GM12878 (cell line): ENCODE measurements around the gene ZSWIM3. TPM values are rescaled to one million over a fixed set of nuclear protein-coding genes. Genes with fewer than 3 reads are reported as not detected.

ENCODE experiments used
- ATAC-seq: fragments of 200-7000 bp; cut with Tn5 transposase; 3 replicates; pipeline ENCODE4 v1.9.1; 2020; ENCODE audit warnings: mild to moderate bottlenecking, moderate library complexity
- BruUV-seq: library from RNA; stranded (reverse); fragments of 400-500 nt; replicated peaks from 2 replicates; lab custom pipeline; 2021; lab: Mats Ljungman, UMichigan
- CTCF ChIA-PET: fragments of 300-600 bp; sonication (Branson Sonifier 250); formaldehyde crosslinking; extraction: SDS; loops from one replicate; lab custom pipeline; 2021; ENCODE audit warnings: inconsistent platforms; lab: Yijun Ruan, JAX
- POLR2A ChIA-PET: fragments of 350-600 bp; formaldehyde crosslinking; extraction: SDS; loops from one replicate; lab custom pipeline; 2021; ENCODE audit warnings: inconsistent platforms; lab: Charles Lee
- RAD21 ChIA-PET: fragments of 300-600 bp; sonication (Branson Sonifier 250); formaldehyde crosslinking; loops from one replicate; lab custom pipeline; 2023; ENCODE audit warnings: antibody characterized with exemption; ENCODE audit not compliant: unreplicated experiment; lab: Charles Lee
- SMC1A ChIA-PET: fragments of 300-600 bp; sonication (Branson Sonifier 250); formaldehyde crosslinking; loops from one replicate; lab custom pipeline; 2023; ENCODE audit not compliant: unreplicated experiment, uncharacterized antibody; lab: Charles Lee
- DNase-seq: peaks from one replicate; pipeline ENCODE4 v3.0.0-alpha.2; 2011; ENCODE audit warnings: low read depth, low spot score
- FAIRE-seq: peaks from 3 replicates; lab custom pipeline; 2011; peaks lifted over from hg19 to GRCh38; lab: Jason Lieb, UNC
- H2AFZ ChIP-seq: 2 replicates; pipeline ENCODE4 v1.6.0; 2011; ENCODE audit warnings: low read depth, low read length, control low read depth; ENCODE audit not compliant: control insufficient read depth
- H3K27ac ChIP-seq: 2 replicates; pipeline ENCODE4 v1.5.1; 2011; ENCODE audit warnings: control low read depth; ENCODE audit not compliant: control insufficient read depth, insufficient read depth
- H3K27me3 ChIP-seq, 2 experiments: replicated peaks in 1 of 2; 2 replicates each; pipeline versions ENCODE4 v1.6.0 to v1.6.1; 2011; ENCODE audit warnings: low read length in 1 of 2; ENCODE audit not compliant: control insufficient read depth in 2 of 2, insufficient read depth in 2 of 2
- H3K36me3 ChIP-seq, 2 experiments: 2 replicates each; pipeline ENCODE4 v1.5.1; 2011; ENCODE audit warnings: low read length in 1 of 2; ENCODE audit not compliant: control insufficient read depth in 2 of 2, insufficient read depth in 2 of 2
- H3K4me1 ChIP-seq: 2 replicates; pipeline ENCODE4 v1.6.1; 2011; ENCODE audit warnings: mild to moderate bottlenecking, low read length, moderate library complexity, mixed read lengths; ENCODE audit not compliant: control insufficient read depth, insufficient read depth
- H3K4me2 ChIP-seq: 2 replicates; pipeline ENCODE4 v1.6.0; 2011; ENCODE audit warnings: control low read depth; ENCODE audit not compliant: control insufficient read depth, insufficient read depth
- H3K4me3 ChIP-seq: fragments of 200-600 bp; sonication (generic); 2 replicates; pipeline ENCODE4 v1.5.1; 2016
- H3K79me2 ChIP-seq: 2 replicates; pipeline ENCODE4 v1.6.0; 2011; ENCODE audit warnings: low read length; ENCODE audit not compliant: control insufficient read depth, insufficient read depth
- H3K9ac ChIP-seq: 2 replicates; pipeline ENCODE4 v1.8.0; 2011; ENCODE audit warnings: low read length, control low read depth, mixed read lengths; ENCODE audit not compliant: control insufficient read depth, insufficient read depth
- H3K9me3 ChIP-seq: replicated peaks from 3 replicates; pipeline ENCODE4 v1.5.1; 2011; ENCODE audit warnings: mild to moderate bottlenecking, low read length; ENCODE audit not compliant: control insufficient read depth, insufficient read depth
- H4K20me1 ChIP-seq: 2 replicates; pipeline ENCODE4 v1.6.0; 2011; ENCODE audit not compliant: control insufficient read depth, insufficient read depth
- CREB1 ChIP-seq: IDR thresholded peaks from 2 replicates; pipeline ENCODE4 v1.6.1; 2012; ENCODE audit warnings: low read depth, mild to moderate bottlenecking, inconsistent platforms
- GATAD2B ChIP-seq: fragments of 450-650 bp; conservative IDR thresholded peaks from 2 replicates; pipeline ENCODE4 v1.6.1; 2017; ENCODE audit warnings: low read depth, mild to moderate bottlenecking, moderate library complexity
- JUNB ChIP-seq: IDR thresholded peaks from 2 replicates; pipeline ENCODE4 v1.6.1; 2016; ENCODE audit warnings: antibody characterized with exemption, mild to moderate bottlenecking
- KDM1A ChIP-seq: fragments of 200-600 bp; sonication (generic); IDR thresholded peaks from 2 replicates; pipeline ENCODE4 v1.6.1; 2016; ENCODE audit warnings: borderline replicate concordance
- NBN ChIP-seq: fragments of 450-650 bp; IDR thresholded peaks from 2 replicates; pipeline ENCODE4 v1.6.1; 2016
- NFXL1 ChIP-seq: fragments of 450-650 bp; IDR thresholded peaks from 2 replicates; pipeline ENCODE4 v1.6.1; 2017; ENCODE audit warnings: antibody characterized with exemption, mild to moderate bottlenecking, borderline replicate concordance
- NFYB ChIP-seq: IDR thresholded peaks from 2 replicates; pipeline ENCODE4 v1.6.1; 2011; ENCODE audit warnings: low read depth, mild to moderate bottlenecking, low read length, improper control_type of control experiment, moderate library complexity; ENCODE audit not compliant: insufficient read depth
- POLR2A ChIP-seq: IDR thresholded peaks from 2 replicates; pipeline ENCODE4 v1.6.1; 2011; ENCODE audit warnings: low read depth, mild to moderate bottlenecking, low read length
- POLR2AphosphoS5 ChIP-seq: IDR thresholded peaks from 2 replicates; pipeline ENCODE4 v1.6.1; 2011; ENCODE audit warnings: mild to moderate bottlenecking, low read length, inconsistent platforms
- RCOR1 ChIP-seq: conservative IDR thresholded peaks from 2 replicates; pipeline ENCODE4 v1.6.1; 2012; ENCODE audit warnings: low read depth, low read length, improper control_type of control experiment
- SIN3A ChIP-seq: IDR thresholded peaks from 2 replicates; pipeline ENCODE4 v1.6.1; 2012; ENCODE audit warnings: low read depth, low read length, improper control_type of control experiment
- YBX1 ChIP-seq: fragments of 450-650 bp; IDR thresholded peaks from 2 replicates; pipeline ENCODE4 v1.6.1; 2016; ENCODE audit warnings: antibody characterized with exemption
- ZSCAN29 ChIP-seq: fragments of 450-650 bp; IDR thresholded peaks from 2 replicates; pipeline ENCODE4 v1.6.1; 2017; ENCODE audit warnings: mild to moderate bottlenecking, moderate library complexity
- WGBS: methylation state at CpG from one replicate; pipeline ENCODE4 v1.1.6; 2016; ENCODE audit warnings: low lambda C conversion rate; ENCODE audit not compliant: insufficient replicate concordance, insufficient coverage; ENCODE audit errors: missing lambda C conversion rate; 5-methylcytosine and 5-hydroxymethylcytosine counted together
- in situ Hi-C: fragments of 300-500 bp; cut with MboI; formaldehyde crosslinking; loops from 9 replicates; pipeline ENCODE4 v1.14.3; 2018; ENCODE audit warnings: mixed read lengths
- intact Hi-C: fragments of 100-400 bp; cut with micrococcal nuclease; formaldehyde crosslinking; loops from one replicate; pipeline ENCODE4 v1.14.2; 2022; ENCODE audit not compliant: unreplicated experiment
- polyA plus RNA-seq, 11 experiments: library from polyadenylated mRNA; depleted of rRNA in 4 of 11; unstranded in 6 of 11; stranded (reverse) in 5 of 11; fragments of >200 nt; fragmentation: Nextera tagmentation in 4 of 11; fragmentation: Illumina TruSeq in 1 of 11; extraction: Ambion mirVana in 4 of 11; extraction: Trizol in 1 of 11; gene quantifications; 1 replicate in 1 of 11; 2 replicates in 10 of 11; pipeline versions ENCODE4 v1.2.1 to v1.2.3, GENCODE V29; 2011 to 2016; ENCODE audit warnings: inconsistent platforms in 2 of 11, missing spikeins in 2 of 11, low read depth in 1 of 11
- total RNA-seq, 4 experiments: library from RNA; depleted of rRNA in 3 of 4; stranded (reverse); fragments of >200 nt in 3 of 4; fragmentation: Illumina TruSeq in 1 of 4; extraction: Trizol in 1 of 4; gene quantifications; 2 replicates each; pipeline versions ENCODE4 v1.2.1 to v1.2.3, GENCODE V29; 2013 to 2021
- TF ChIP-seq, protein P1 (sequence below): fragments of 450-650 bp; IDR thresholded peaks from 2 replicates; pipeline ENCODE4 v1.6.1; 2018; ENCODE audit warnings: mild to moderate bottlenecking, low read depth, moderate library complexity; ENCODE audit not compliant: partially characterized antibody
- TF ChIP-seq, protein P2 (sequence below): fragments of 450-650 bp; formaldehyde crosslinking; IDR thresholded peaks from 2 replicates; pipeline ENCODE4 v1.5.0; 2022; ENCODE audit warnings: mild to moderate bottlenecking, missing genetic modification characterization

ZSWIM3 gene
- total and polyA plus RNA-seq, 10 of the 15 experiments (the other 5 are each of a cell fraction or from before 2014, with no cell fraction given) = 1.6 to 5.1 (median 4.2) TPM

DNA sequence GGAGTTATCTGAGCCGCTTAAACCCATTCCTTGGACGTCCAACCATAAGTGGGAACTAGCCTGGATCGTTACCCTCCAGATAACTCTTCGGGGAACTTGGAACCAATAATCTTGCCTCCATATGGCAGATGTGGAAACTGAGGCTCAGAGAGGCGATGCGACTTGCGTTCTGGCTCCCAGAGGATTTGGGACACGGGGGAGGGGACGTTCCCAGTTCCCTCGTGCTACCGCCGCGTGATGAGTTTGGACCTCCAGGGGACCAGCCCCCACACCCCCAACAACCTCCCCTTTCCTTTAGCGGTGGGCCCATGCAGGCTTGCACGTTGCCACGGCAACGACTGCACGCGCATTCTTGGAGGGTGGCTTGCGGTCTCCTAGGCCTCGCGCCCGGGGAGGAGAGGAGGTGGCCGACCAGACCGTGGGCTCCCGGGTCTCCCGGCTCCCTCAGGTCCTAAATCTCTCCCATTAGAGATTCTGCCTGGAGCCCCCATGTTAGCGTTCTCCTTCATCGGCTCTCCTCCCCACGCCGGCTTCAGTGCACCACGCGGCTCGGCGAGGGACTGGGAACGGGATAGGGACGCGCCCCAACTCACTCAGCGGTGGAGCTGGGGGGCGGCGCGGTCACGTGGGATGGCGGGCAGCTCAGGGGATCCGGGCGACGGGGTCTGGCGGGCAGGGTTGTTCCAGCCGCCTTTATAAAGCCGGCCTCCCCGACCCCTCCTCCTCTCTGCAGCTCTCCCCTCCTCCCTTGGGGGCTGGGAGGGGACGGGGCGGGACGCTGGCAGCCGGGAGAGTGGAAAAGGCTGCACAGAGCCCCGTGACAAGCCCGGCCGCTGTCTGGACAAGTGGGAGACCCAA lies 54.3 kb downstream of the ZSWIM3 start, which contains the start of gene PLTP:
Gene PLTP (minus strand): TSS at position 670 of the 858 bp plus-strand sequence. CDS start 703 bp downstream, outside the sequence.
- Histone ChIP-seq H3K4me1 (peaks cover 15% of the 10 kb centered on the region), H2AFZ (peak within 1 kb of the TSS; percentile 90), H3K79me2 (no peaks in the 10 kb centered on the region), H4K20me1 (no peaks in the 10 kb centered on the region), H3K27ac (peak within 1 kb of the TSS; percentile 61; the same call in 1 of the 2 replicates), H3K9me3 (no peaks in the 10 kb centered on the region), H3K4me3 (peak within 1 kb of the TSS; percentile 77), H3K36me3 (no peaks in the 10 kb centered on the region), H3K27me3 (no peaks in the 10 kb centered on the region), H3K9ac (peak within 1 kb of the TSS; percentile 64), H3K4me2 (peak within 1 kb of the TSS; percentile 99)
- FAIRE-seq (no peak), DNase-seq (no peak), ATAC-seq (peak; percentile 32)
- in situ Hi-C loops = no loop called here
- TSS peak; percentile 95 for BruUV-seq
- ChIA-PET RAD21 (interaction anchor here (0.6 to 2.0 kb wide), 3 partner anchors 21 to 1439 kb away, joined by 3 to 13 read pairs (median 3); partner anchors contain the start of genes CTSA and NEURL2), CTCF (interaction anchor here (1.1 to 3.1 kb wide), 3 partner anchors 21 to 58 kb away, joined by 5 to 19 read pairs (median 8); partner anchors contain the start of genes CTSA, NEURL2 and PCIF1), SMC1A (interaction anchor here (1.1 to 3.5 kb wide), 2 partner anchors 20 to 49 kb away, joined by 3 to 12 read pairs; partner anchors contain the start of genes CTSA and NEURL2), POLR2A (interaction anchor here (0.6 to 3.9 kb wide), 6 partner anchors 10 to 1528 kb away, joined by 3 to 32 read pairs (median 5); partner anchors contain the start of gene PCIF1)
- WGBS = under 1% methylated on average over 58 of the region's 58 CpGs
- intact Hi-C loops = no loop called here
- TF ChIP-seq KDM1A = no peak
- no peak for TF ChIP-seq CREB1
- no peak for TF ChIP-seq GATAD2B
- TF ChIP-seq NBN = no peak; the same call in 1 of the 2 replicates
- no peak for TF ChIP-seq POLR2AphosphoS5
- TF ChIP-seq RCOR1 = no peak
- TF ChIP-seq YBX1 = no peak
- peak; percentile 53; the same call in 1 of the 2 replicates for TF ChIP-seq SIN3A
- TF ChIP-seq ZSCAN29 = no peak
- TF ChIP-seq NFYB = no peak
- TF ChIP-seq NFXL1 = no peak
- TF ChIP-seq JUNB = no peak
- TF ChIP-seq, protein P1, sequence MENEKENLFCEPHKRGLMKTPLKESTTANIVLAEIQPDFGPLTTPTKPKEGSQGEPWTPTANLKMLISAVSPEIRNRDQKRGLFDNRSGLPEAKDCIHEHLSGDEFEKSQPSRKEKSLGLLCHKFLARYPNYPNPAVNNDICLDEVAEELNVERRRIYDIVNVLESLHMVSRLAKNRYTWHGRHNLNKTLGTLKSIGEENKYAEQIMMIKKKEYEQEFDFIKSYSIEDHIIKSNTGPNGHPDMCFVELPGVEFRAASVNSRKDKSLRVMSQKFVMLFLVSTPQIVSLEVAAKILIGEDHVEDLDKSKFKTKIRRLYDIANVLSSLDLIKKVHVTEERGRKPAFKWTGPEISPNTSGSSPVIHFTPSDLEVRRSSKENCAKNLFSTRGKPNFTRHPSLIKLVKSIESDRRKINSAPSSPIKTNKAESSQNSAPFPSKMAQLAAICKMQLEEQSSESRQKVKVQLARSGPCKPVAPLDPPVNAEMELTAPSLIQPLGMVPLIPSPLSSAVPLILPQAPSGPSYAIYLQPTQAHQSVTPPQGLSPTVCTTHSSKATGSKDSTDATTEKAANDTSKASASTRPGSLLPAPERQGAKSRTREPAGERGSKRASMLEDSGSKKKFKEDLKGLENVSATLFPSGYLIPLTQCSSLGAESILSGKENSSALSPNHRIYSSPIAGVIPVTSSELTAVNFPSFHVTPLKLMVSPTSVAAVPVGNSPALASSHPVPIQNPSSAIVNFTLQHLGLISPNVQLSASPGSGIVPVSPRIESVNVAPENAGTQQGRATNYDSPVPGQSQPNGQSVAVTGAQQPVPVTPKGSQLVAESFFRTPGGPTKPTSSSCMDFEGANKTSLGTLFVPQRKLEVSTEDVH = no peak
- TF ChIP-seq, protein P2, sequence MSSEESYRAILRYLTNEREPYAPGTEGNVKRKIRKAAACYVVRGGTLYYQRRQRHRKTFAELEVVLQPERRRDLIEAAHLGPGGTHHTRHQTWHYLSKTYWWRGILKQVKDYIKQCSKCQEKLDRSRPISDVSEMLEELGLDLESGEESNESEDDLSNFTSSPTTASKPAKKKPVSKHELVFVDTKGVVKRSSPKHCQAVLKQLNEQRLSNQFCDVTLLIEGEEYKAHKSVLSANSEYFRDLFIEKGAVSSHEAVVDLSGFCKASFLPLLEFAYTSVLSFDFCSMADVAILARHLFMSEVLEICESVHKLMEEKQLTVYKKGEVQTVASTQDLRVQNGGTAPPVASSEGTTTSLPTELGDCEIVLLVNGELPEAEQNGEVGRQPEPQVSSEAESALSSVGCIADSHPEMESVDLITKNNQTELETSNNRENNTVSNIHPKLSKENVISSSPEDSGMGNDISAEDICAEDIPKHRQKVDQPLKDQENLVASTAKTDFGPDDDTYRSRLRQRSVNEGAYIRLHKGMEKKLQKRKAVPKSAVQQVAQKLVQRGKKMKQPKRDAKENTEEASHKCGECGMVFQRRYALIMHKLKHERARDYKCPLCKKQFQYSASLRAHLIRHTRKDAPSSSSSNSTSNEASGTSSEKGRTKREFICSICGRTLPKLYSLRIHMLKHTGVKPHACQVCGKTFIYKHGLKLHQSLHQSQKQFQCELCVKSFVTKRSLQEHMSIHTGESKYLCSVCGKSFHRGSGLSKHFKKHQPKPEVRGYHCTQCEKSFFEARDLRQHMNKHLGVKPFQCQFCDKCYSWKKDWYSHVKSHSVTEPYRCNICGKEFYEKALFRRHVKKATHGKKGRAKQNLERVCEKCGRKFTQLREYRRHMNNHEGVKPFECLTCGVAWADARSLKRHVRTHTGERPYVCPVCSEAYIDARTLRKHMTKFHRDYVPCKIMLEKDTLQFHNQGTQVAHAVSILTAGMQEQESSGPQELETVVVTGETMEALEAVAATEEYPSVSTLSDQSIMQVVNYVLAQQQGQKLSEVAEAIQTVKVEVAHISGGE = no peak
- TF ChIP-seq POLR2A = no peak
